ENCODE results near the gene KCNC1.

DNA sequence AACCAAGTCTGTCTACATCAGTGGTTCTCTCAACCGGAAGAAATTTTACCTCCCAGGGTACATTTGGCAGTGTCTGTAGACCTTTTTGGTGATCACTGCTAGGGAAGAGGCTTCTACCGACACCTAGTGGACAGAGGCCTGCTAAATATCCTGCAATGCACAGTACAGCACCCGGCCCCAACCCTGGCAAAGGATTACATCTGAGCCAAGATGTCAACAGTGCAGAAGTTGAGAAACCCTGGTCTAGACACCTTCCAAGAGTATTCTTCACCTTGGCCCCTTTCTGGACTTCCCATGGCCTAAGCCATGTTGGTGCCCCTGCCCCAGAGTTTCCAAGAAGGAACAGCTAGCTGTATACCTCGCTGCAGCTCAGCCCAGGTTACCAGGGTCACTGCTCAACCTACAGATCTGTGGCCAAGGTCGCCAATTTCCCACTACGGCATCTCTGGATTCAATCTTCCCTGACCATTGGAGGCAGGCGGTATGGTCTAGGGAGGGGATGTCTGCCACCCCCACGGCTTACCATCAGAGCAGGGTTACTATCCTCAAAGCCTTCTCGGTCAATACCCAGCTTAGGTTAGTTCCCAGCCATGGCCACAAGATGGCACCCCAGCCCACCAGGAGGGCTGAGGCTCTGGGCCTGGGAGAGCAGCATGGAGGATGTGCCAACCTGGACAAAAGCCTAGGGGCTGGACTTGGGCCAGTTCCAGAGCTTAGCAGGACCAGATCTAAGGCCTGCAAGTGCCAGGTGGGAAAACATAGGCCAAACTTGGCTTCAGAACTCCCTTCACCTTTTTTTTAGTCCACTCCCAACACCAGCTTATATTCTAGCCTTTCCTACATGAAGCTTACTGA, 3.7 kb upstream of the KCNC1 start:
- TF ChIP-seq PRPF4 (IDR thresholded peaks at IDR 0.05; ENCODE audit: low read depth, low read length, poor library complexity, severe bottlenecking) (no peak), NR2F2 (IDR thresholded peaks at IDR 0.05; ENCODE audit: borderline replicate concordance, low read depth) (no peak), EP300 (IDR thresholded peaks at IDR 0.05; ENCODE audit: low read depth in 2 of 2, low read length in 2 of 2) (no peak), EP300 (CRISPR knock-in tag; IDR thresholded peaks at IDR 0.05; ENCODE audit: borderline replicate concordance) (no peak), CTCF (CRISPR knock-in tag; IDR thresholded peaks at IDR 0.05) (peak; percentile 95), RFX5 (IDR thresholded peaks at IDR 0.05; ENCODE audit: low read depth, low read length) (no peak), IRF2 (CRISPR knock-in tag; IDR thresholded peaks at IDR 0.05) (no peak), ZBTB42 (CRISPR knock-in tag; IDR thresholded peaks at IDR 0.05) (no peak), ZNF7 (CRISPR knock-in tag; IDR thresholded peaks at IDR 0.05) (no peak), CREB1 (IDR thresholded peaks at IDR 0.05) (no peak), CREB1 (CRISPR knock-in tag; IDR thresholded peaks at IDR 0.05) (no peak), MEIS1 (CRISPR knock-in tag; IDR thresholded peaks at IDR 0.05; ENCODE audit: borderline replicate concordance) (no peak), YY1 (IDR thresholded peaks at IDR 0.05; ENCODE audit: insufficient read depth, insufficient replicate concordance, low read depth, low read length) (no peak), CBX5 (CRISPR knock-in tag; IDR thresholded peaks at IDR 0.05; ENCODE audit: borderline replicate concordance) (no peak)
- TF ChIP-seq, protein P1, sequence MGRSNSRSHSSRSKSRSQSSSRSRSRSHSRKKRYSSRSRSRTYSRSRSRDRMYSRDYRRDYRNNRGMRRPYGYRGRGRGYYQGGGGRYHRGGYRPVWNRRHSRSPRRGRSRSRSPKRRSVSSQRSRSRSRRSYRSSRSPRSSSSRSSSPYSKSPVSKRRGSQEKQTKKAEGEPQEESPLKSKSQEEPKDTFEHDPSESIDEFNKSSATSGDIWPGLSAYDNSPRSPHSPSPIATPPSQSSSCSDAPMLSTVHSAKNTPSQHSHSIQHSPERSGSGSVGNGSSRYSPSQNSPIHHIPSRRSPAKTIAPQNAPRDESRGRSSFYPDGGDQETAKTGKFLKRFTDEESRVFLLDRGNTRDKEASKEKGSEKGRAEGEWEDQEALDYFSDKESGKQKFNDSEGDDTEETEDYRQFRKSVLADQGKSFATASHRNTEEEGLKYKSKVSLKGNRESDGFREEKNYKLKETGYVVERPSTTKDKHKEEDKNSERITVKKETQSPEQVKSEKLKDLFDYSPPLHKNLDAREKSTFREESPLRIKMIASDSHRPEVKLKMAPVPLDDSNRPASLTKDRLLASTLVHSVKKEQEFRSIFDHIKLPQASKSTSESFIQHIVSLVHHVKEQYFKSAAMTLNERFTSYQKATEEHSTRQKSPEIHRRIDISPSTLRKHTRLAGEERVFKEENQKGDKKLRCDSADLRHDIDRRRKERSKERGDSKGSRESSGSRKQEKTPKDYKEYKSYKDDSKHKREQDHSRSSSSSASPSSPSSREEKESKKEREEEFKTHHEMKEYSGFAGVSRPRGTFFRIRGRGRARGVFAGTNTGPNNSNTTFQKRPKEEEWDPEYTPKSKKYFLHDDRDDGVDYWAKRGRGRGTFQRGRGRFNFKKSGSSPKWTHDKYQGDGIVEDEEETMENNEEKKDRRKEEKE (IDR thresholded peaks at IDR 0.05), result no peak
- TF ChIP-seq, protein P2, sequence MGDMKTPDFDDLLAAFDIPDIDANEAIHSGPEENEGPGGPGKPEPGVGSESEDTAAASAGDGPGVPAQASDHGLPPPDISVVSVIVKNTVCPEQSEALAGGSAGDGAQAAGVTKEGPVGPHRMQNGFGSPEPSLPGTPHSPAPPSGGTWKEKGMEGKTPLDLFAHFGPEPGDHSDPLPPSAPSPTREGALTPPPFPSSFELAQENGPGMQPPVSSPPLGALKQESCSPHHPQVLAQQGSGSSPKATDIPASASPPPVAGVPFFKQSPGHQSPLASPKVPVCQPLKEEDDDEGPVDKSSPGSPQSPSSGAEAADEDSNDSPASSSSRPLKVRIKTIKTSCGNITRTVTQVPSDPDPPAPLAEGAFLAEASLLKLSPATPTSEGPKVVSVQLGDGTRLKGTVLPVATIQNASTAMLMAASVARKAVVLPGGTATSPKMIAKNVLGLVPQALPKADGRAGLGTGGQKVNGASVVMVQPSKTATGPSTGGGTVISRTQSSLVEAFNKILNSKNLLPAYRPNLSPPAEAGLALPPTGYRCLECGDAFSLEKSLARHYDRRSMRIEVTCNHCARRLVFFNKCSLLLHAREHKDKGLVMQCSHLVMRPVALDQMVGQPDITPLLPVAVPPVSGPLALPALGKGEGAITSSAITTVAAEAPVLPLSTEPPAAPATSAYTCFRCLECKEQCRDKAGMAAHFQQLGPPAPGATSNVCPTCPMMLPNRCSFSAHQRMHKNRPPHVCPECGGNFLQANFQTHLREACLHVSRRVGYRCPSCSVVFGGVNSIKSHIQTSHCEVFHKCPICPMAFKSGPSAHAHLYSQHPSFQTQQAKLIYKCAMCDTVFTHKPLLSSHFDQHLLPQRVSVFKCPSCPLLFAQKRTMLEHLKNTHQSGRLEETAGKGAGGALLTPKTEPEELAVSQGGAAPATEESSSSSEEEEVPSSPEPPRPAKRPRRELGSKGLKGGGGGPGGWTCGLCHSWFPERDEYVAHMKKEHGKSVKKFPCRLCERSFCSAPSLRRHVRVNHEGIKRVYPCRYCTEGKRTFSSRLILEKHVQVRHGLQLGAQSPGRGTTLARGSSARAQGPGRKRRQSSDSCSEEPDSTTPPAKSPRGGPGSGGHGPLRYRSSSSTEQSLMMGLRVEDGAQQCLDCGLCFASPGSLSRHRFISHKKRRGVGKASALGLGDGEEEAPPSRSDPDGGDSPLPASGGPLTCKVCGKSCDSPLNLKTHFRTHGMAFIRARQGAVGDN (CRISPR knock-in tag; IDR thresholded peaks at IDR 0.05), result peak; percentile 26; the same call in 1 of the 2 replicates

Measured in HepG2 (cell line).